Breast epithelium (tissue), 4 donors: ENCODE data around the gene MAN1B1. TPM values are rescaled to one million over a fixed set of nuclear protein-coding genes. Genes with fewer than 3 reads are reported as not detected.

ENCODE experiments used
- DNase-seq, 2 donors: peaks; one replicate each; pipeline ENCODE4 v3.0.0-alpha.2; 2019; ENCODE audit warnings: low spot score in 2 of 2
- H3K27ac ChIP-seq, 2 donors: fragments of 200-600 bp; sonication (generic) in 1 of 2; one replicate each; pipeline ENCODE4 v1.5.1; 2016 to 2019; ENCODE audit warnings: mild to moderate bottlenecking in 1 of 2
- H3K27me3 ChIP-seq, 2 donors: fragments of 200-600 bp; sonication (generic) in 1 of 2; one replicate each; pipeline versions ENCODE4 v1.5.1 to v1.6.0; 2017 to 2019; ENCODE audit warnings: control low read depth in 1 of 2, mild to moderate bottlenecking in 1 of 2
- H3K36me3 ChIP-seq: fragments of 200-600 bp; one replicate; pipeline ENCODE4 v1.5.1; 2019
- H3K4me1 ChIP-seq, 2 donors: fragments of 200-600 bp; sonication (generic); one replicate each; pipeline ENCODE4 v1.5.1; 2016 to 2019; ENCODE audit warnings: control low read depth in 1 of 2
- H3K4me3 ChIP-seq, 3 donors: fragments of 200-600 bp; sonication (generic); 1 replicate in 2 of 3; 2 replicates in 1 of 3; pipeline ENCODE4 v1.5.1; 2016 to 2019; ENCODE audit warnings: mild to moderate bottlenecking in 3 of 3, moderate library complexity in 2 of 3
- H3K9me3 ChIP-seq, 2 donors: fragments of 200-600 bp; sonication (generic) in 1 of 2; one replicate each; pipeline ENCODE4 v1.5.1; 2016 to 2019; ENCODE audit warnings: control low read depth in 1 of 2
- POLR2A ChIP-seq: fragments of 450-650 bp; IDR thresholded peaks from one replicate; pipeline ENCODE4 v1.6.1; 2016; ENCODE audit warnings: antibody characterized with exemption, mild to moderate bottlenecking, moderate library complexity
- POLR2AphosphoS5 ChIP-seq, 3 donors: sonication (generic); formaldehyde crosslinking; IDR thresholded peaks; one replicate each; pipeline ENCODE4 v1.6.1; 2017; ENCODE audit warnings: antibody characterized with exemption in 3 of 3
- intact Hi-C: fragments of 100-400 bp; cut with DNase I; formaldehyde crosslinking; loops from one replicate; pipeline ENCODE4 v1.15.1; 2023; ENCODE audit warnings: low total_unique reads
- total RNA-seq, 3 donors: library from RNA; depleted of rRNA; stranded (reverse); fragments of >200 nt; gene quantifications; one replicate each; pipeline ENCODE4 v1.1.0, GENCODE V29; 2016
- TF ChIP-seq, protein P1 (sequence below), 3 donors: fragments of 450-650 bp; IDR thresholded peaks; one replicate each; pipeline ENCODE4 v1.5.1; 2016 to 2017; ENCODE audit warnings: antibody characterized with exemption in 3 of 3, mild to moderate bottlenecking in 3 of 3, moderate library complexity in 3 of 3

Gene MAN1B1
- total RNA-seq, 3 donors from 2014 or later, result 50.1 to 62.8 (median 50.8) TPM

DNA sequence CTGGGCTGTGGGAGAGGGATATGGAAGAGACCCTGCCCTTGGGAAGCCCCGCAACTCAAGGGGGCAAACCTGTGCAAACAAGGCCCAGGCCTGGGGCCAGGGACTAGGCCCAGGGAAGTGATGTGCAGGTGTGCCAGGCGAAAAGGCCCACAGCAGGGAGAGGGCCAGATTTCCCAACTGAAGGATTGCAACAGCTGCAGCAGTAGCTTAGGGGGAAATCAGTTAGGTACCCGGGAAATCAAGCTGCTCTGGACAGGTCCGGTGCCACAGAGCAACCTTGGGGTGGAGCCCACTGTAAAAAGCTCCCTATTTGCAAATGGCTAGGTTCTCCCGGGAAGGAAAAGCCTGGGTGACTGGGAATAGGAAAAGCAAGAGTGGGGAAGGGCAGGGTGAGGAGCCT lies 62.6 kb downstream of the MAN1B1 start:
- no peaks in the 10 kb centered on the region for H3K4me1 ChIP-seq
- peaks cover 0 to 37% of the 10 kb centered on the region in 2 donors for H3K27me3 ChIP-seq
- TF ChIP-seq, protein P1, sequence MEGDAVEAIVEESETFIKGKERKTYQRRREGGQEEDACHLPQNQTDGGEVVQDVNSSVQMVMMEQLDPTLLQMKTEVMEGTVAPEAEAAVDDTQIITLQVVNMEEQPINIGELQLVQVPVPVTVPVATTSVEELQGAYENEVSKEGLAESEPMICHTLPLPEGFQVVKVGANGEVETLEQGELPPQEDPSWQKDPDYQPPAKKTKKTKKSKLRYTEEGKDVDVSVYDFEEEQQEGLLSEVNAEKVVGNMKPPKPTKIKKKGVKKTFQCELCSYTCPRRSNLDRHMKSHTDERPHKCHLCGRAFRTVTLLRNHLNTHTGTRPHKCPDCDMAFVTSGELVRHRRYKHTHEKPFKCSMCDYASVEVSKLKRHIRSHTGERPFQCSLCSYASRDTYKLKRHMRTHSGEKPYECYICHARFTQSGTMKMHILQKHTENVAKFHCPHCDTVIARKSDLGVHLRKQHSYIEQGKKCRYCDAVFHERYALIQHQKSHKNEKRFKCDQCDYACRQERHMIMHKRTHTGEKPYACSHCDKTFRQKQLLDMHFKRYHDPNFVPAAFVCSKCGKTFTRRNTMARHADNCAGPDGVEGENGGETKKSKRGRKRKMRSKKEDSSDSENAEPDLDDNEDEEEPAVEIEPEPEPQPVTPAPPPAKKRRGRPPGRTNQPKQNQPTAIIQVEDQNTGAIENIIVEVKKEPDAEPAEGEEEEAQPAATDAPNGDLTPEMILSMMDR (IDR thresholded peaks at IDR 0.05), result no peak
- no peak for TF ChIP-seq POLR2AphosphoS5 (IDR thresholded peaks at IDR 0.05)
- no peak for TF ChIP-seq POLR2A
- H3K9me3 ChIP-seq, result no peaks in the 10 kb centered on the region
- intact Hi-C loops, result no loop called here
- H3K36me3 ChIP-seq, result no peaks in the 10 kb centered on the region
- H3K4me3 ChIP-seq, result no peak overlapping the region
- no peak overlapping the region for H3K27ac ChIP-seq
- no peak for DNase-seq

DNA sequence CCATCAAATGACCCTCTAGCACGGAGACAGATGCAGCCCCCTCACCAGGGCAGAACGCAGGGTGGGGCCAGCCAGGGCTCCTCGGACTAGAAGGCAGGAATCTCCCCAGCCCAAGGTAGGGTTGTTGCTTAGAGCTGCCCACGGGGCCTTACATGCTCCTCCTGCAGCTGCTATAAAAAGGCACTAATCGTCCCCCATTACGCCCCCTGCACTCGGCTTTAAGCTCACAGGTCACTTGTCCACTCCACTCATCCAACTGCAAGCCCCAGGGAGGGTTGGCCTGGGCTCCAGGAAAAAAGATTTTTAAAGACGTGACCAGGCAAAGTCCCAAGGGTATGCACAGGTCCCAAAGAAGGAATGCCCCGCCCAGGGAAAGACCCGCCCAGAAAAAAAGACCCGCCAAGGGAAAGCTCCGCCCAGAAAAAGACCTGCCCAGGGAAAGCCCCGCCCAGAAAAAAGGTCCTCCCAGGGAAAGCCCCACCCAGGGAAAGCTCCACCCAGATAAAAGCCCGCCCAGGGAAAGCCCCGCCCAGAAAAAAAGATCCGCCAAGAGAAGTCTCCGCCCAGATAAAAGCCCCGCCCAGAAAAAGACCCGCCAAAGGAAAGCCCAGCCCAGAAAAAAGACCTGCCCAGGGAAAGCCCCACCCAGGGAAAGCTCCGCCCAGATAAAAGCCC lies 63.3 kb downstream of the MAN1B1 start:
- no peak overlapping the region for H3K27ac ChIP-seq
- H3K9me3 ChIP-seq, result no peaks in the 10 kb centered on the region
- H3K27me3 ChIP-seq, result peaks cover 0 to 43% of the 10 kb centered on the region in 2 donors
- no peaks in the 10 kb centered on the region for H3K4me1 ChIP-seq
- H3K36me3 ChIP-seq, result no peaks in the 10 kb centered on the region
- intact Hi-C loops, result loop anchor here (1.0 kb wide), 1 partner anchor 46 kb away; no protein-coding TSS in a partner anchor
- DNase-seq, result no peak
- TF ChIP-seq POLR2A (no peak), POLR2AphosphoS5 (IDR thresholded peaks at IDR 0.05) (no peak)
- TF ChIP-seq, protein P1 (IDR thresholded peaks at IDR 0.05), result no peak
- no peak overlapping the region for H3K4me3 ChIP-seq

DNA sequence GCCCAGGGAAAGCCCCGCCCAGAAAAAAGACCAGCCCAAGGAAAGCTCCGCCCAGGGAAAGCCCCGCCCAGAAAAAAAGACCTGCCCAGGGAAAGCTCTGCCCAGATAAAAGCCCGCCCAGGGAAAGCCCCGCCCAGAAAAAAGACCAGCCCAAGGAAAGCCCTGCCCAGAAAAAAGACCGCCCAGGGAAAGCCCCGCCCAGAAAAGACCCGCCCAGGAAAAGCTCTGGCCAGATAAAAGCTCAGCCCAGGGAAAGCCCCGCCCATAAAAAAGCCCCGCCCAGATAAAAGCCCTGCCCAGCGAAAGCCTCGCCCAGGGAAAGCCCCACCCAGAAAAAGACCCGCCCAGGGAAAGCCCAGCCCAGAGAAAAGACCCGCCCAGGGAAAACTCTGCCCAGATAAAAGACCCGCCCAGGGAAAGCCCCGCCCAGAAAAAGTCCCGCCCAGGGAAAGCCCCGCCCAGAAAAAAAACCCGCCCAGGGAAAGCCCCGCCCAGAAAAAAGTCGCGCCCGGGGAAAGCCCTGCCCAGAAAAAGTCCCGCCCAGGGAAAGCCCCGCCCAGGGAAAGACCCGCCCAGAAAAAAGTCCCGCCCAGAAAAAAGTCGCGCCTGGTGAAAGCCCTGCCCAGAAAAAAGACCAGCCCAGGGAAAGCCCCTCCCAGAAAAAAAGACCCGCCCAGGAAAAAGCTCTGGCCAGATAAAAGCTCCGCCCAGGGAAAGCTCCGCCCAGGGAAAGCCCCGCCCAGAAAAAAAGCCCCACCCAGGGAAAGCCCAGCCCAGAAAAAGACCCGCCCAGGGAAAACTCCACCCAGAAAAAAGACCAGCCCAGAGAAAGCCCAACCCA lies 64.1 kb downstream of the MAN1B1 start:
- intact Hi-C loops, result loop anchor here (1.0 kb wide), 1 partner anchor 47 kb away; no protein-coding TSS in a partner anchor
- H3K9me3 ChIP-seq, result no peaks in the 10 kb centered on the region
- no peak overlapping the region for H3K4me3 ChIP-seq
- no peaks in the 10 kb centered on the region for H3K4me1 ChIP-seq
- TF ChIP-seq POLR2AphosphoS5 (IDR thresholded peaks at IDR 0.05) (no peak), POLR2A (no peak)
- TF ChIP-seq, protein P1 (IDR thresholded peaks at IDR 0.05), result no peak
- DNase-seq, result no peak
- H3K27me3 ChIP-seq, result peaks cover 0 to 46% of the 10 kb centered on the region in 2 donors
- no peaks in the 10 kb centered on the region for H3K36me3 ChIP-seq
- no peak overlapping the region for H3K27ac ChIP-seq

DNA sequence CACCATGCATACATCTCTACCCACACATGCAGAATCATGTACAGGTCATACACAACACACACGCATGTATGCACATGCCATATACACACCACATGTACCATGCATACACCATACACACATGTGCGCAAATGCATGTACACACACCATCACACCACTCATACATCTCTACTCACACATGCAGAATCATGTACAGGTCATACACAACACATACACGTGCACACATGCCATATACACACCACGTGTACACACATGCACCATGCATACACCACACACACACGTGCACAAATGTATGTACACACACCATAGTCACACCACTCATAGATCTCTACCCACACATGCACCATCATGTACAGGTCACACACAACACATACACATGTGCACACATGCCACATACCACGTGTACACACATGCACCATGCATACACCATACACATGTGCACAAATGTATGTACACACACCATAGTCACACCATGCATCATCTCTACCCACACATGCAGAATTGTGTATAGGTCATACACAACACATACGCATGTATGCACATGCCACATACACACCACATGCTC lies 66.1 kb downstream of the MAN1B1 start:
- H3K36me3 ChIP-seq, result no peaks in the 10 kb centered on the region
- TF ChIP-seq POLR2AphosphoS5 (IDR thresholded peaks at IDR 0.05) (no peak), POLR2A (no peak)
- TF ChIP-seq, protein P1 (IDR thresholded peaks at IDR 0.05), result no peak
- no peak for DNase-seq
- intact Hi-C loops, result no loop called here
- H3K4me1 ChIP-seq, result no peaks in the 10 kb centered on the region
- H3K27ac ChIP-seq, result no peak overlapping the region
- peaks cover 0 to 46% of the 10 kb centered on the region in 2 donors for H3K27me3 ChIP-seq
- H3K9me3 ChIP-seq, result no peaks in the 10 kb centered on the region
- no peak overlapping the region for H3K4me3 ChIP-seq
